Heart left ventricle (tissue), 16 donors: ENCODE data around the gene SHISAL2A. TPM values are rescaled to one million over a fixed set of nuclear protein-coding genes. Genes with fewer than 3 reads are reported as not detected.

Experiments used
- ATAC-seq, 4 donors: fragments of 200-7000 bp; cut with Tn5 transposase; one replicate each; pipeline ENCODE4 v1.9.1; 2020 to 2022; ENCODE audit warnings: moderate library complexity in 4 of 4, mild to moderate bottlenecking in 3 of 4, moderate number of reproducible peaks in 1 of 4
- DNase-seq, 5 donors: peaks; one replicate each; pipeline ENCODE4 v3.0.0-alpha.2; 2020
- H3K27ac ChIP-seq, 12 donors: fragments of 200-600 bp; sonication (generic) in 4 of 12; one replicate each; pipeline versions ENCODE4 v1.5.0 to v1.8.0; 2016 to 2022; ENCODE audit warnings: mild to moderate bottlenecking in 2 of 12
- H3K27me3 ChIP-seq, 9 donors: fragments of 200-600 bp; sonication (generic) in 2 of 9; one replicate each; pipeline versions ENCODE4 v1.5.1 to v1.8.0; 2016 to 2022; ENCODE audit warnings: mild to moderate bottlenecking in 3 of 9
- H3K36me3 ChIP-seq, 9 donors: fragments of 200-600 bp; sonication (generic) in 2 of 9; one replicate each; pipeline versions ENCODE4 v1.5.0 to v1.8.0; 2018 to 2022; ENCODE audit warnings: mild to moderate bottlenecking in 2 of 9
- H3K4me1 ChIP-seq, 12 donors: fragments of 200-600 bp; sonication (generic) in 4 of 12; one replicate each; pipeline versions ENCODE4 v1.5.0 to v1.8.0; 2016 to 2022; ENCODE audit warnings: mild to moderate bottlenecking in 3 of 12
- H3K4me3 ChIP-seq, 12 donors: fragments of 200-600 bp; sonication (generic) in 4 of 12; one replicate each; pipeline versions ENCODE4 v1.5.0 to v1.8.0; 2017 to 2022; ENCODE audit warnings: mild to moderate bottlenecking in 9 of 12, moderate library complexity in 4 of 12
- H3K9me3 ChIP-seq, 12 donors: fragments of 200-600 bp; sonication (generic) in 4 of 12; one replicate each; pipeline versions ENCODE4 v1.5.0 to v1.8.0; 2016 to 2022; ENCODE audit warnings: mild to moderate bottlenecking in 1 of 12
- POLR2A ChIP-seq, 2 donors: fragments of 450-650 bp; IDR thresholded peaks; one replicate each; pipeline ENCODE4 v1.6.1; 2017; ENCODE audit warnings: antibody characterized with exemption in 2 of 2, mild to moderate bottlenecking in 2 of 2, moderate library complexity in 2 of 2
- WGBS, 4 donors: extraction: QIAGEN DNeasy Blood & Tissue Kit in 2 of 4; methylation state at CpG; one replicate each; pipeline versions ENCODE4 v1.1.5 to v1.1.7; 2013 to 2018; 5-methylcytosine and 5-hydroxymethylcytosine counted together
- intact Hi-C, 10 donors: fragments of 100-400 bp; cut with DNase I; formaldehyde crosslinking; loops; one replicate each; pipeline versions ENCODE4 v1.11.1 to v1.14.2; 2022
- polyA plus RNA-seq, 2 donors: library from polyadenylated mRNA; stranded (reverse); fragments of 200-250 nt; gene quantifications; one replicate each; pipeline ENCODE4 v1.2.3, GENCODE V29; 2013
- total RNA-seq, 9 donors: library from RNA; depleted of rRNA in 2 of 9; stranded (reverse); fragments of >200 nt in 2 of 9; fragmentation: NEBNext Ultra II Directional in 3 of 9; extraction: Animal tissue kit (Norgen Biotek cat#: 25700) in 3 of 9; gene quantifications; one replicate each; pipeline versions ENCODE4 v1.1.0 to v1.2.4, GENCODE V29; 2016 to 2023
- TF ChIP-seq, protein P1 (sequence below), 12 donors: fragments of 200-600 bp; sonication (generic) in 4 of 12; IDR thresholded peaks; one replicate each; pipeline versions ENCODE4 v1.5.0 to v1.8.0; 2018 to 2022; ENCODE audit warnings: antibody characterized with exemption in 12 of 12, mild to moderate bottlenecking in 5 of 12
- donor health status: ischemic (EF 13 %, LVEDD 7.1; RV severe dilation, severe dysfunction).
- donor health status: healthy with polysubstance abuse.
- donor health status: DM: no; HTN: yes; CAD: no.
- donor health status: DM: no; HTN: no; CAD: no.
- donor health status: ischemic (EF 25% LVEDD 6.9; RV normal size, moderate dysfunction).
- donor health status: ischemic (EF 25% LVEDD 5.7; RV mildly dilated, moderate dysfunction).
- donor health status: healthy.
- donor health status: DM: yes; HTN: yes; CAD: no.
- donor health status: ischemic (EF 35%, LVEDD 5.7; RV mildly dilated, moderate dysfunction).
- donor health status: nonischemic (EF 11% LVEDD 7.7; RV severe dilation, severe dysfunction).
- donor health status: DM: yes; HTN: yes; CAD: no.
- donor health status: PGD.
- donor health status: ischemic (EF 29% LVEDD 5.4; RV normal size, mild dysfunction).
- donor health status: nonischemic (EF 23%, LVEDD 6.1; RV moderate dilation, normal function).

Gene SHISAL2A
- total and polyA plus RNA-seq, 11 donors, result 0.08 to 0.64 TPM; not detected in 9

DNA sequence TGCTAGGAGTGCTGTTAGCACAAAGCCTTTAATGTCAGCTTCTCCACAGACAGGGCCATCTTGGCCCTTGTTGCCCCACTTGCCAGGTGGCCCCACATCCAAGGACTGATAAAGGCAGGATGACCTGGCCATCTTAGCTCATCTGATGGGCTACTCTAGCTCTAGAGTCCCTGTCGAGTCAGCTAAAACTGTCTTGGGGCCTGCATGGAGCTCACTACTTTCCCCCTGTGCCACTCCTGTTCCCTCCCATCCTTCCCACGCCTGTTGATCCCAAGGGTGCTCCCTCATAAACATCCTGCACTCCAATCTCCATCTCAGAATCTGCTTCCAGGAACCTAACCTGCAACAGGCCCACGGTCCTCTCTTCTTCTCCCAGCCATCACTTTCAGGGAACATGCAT is 31.4 kb upstream of the SHISAL2A start:
- Histone ChIP-seq H3K27me3 (no peaks in the 10 kb centered on the region), H3K9me3 (no peaks in the 10 kb centered on the region), H3K36me3 (peaks cover 0 to 8% (median 1%) of the 10 kb centered on the region in 9 donors), H3K27ac (peak overlapping the region in 8 of 12 donors; percentile 69 to 90 (median 84)), H3K4me1 (peaks cover 0 to 37% (median 24%) of the 10 kb centered on the region in 12 donors), H3K4me3 (peak overlapping the region in 10 of 12 donors; percentile 54 to 74 (median 66))
- no peak for ATAC-seq
- WGBS, 4 donors, result 61 to 74% (median 68%) methylated on average over 3 of the region's 3 CpGs
- no peak for DNase-seq
- TF ChIP-seq POLR2A (IDR thresholded peaks at IDR 0.05), result no peak
- TF ChIP-seq, protein P1, sequence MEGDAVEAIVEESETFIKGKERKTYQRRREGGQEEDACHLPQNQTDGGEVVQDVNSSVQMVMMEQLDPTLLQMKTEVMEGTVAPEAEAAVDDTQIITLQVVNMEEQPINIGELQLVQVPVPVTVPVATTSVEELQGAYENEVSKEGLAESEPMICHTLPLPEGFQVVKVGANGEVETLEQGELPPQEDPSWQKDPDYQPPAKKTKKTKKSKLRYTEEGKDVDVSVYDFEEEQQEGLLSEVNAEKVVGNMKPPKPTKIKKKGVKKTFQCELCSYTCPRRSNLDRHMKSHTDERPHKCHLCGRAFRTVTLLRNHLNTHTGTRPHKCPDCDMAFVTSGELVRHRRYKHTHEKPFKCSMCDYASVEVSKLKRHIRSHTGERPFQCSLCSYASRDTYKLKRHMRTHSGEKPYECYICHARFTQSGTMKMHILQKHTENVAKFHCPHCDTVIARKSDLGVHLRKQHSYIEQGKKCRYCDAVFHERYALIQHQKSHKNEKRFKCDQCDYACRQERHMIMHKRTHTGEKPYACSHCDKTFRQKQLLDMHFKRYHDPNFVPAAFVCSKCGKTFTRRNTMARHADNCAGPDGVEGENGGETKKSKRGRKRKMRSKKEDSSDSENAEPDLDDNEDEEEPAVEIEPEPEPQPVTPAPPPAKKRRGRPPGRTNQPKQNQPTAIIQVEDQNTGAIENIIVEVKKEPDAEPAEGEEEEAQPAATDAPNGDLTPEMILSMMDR (IDR thresholded peaks at IDR 0.05), result no peak
- intact Hi-C loops, result loop anchor here in 6 of 10 donors (5.0 to 10.0 kb wide), 3 partner anchors 44 to 49 kb away; partner anchors contain the start of gene TUT4 (in 4 of the 6)

DNA sequence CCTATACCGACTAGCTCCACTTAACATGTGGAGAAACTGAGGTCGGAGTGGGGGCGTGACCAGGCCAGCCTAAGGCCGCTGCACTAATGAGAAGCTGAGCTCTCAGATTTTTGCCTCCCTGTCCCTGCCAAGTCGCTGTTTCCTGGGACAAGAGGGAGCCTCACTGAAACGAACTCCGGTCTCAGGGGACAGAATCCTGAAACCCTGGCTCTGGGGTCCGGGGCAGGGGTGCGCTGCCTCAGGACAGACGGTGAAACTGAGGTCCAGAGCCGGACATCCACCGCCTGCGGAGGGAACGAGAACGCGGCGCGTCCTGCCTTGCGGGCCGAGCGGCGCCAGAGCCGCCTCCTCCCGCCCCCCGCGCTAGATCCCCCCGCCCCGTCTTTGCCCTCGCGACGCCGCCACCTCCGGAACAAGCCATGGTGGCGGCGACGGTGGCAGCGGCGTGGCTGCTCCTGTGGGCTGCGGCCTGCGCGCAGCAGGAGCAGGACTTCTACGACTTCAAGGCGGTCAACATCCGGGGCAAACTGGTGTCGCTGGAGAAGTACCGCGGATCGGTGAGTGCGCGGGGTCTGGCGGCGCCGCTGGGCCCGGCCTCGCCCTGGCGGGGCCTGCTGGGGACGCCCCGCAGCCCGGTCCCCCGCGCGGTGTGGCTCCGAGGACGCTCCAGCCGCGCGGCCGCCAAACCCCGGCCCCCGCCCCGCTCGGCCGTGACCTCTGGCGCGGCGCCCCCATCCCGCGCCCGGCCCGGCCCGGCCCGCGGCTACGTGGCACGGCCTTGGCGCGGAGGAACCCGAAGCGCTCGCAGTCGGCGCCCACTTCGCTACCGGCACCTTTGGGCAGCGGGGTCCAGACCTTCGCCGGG is 30.7 kb upstream of the SHISAL2A start, which contains the start of gene GPX7:
GPX7 (plus strand) TSS at position 381 of the 865 bp plus-strand sequence; CDS start at position 420, 39 bp downstream.
- Histone ChIP-seq H3K4me3 (peak within 1 kb of the TSS; percentile 19 to 74 (median 66)), H3K9me3 (no peaks in the 10 kb centered on the region), H3K4me1 (peaks cover 0 to 37% (median 24%) of the 10 kb centered on the region in 12 donors), H3K36me3 (peaks cover 0 to 15% (median 8%) of the 10 kb centered on the region in 9 donors), H3K27me3 (no peaks in the 10 kb centered on the region), H3K27ac (peak within 1 kb of the TSS; percentile 69 to 90 (median 82))
- intact Hi-C loops, result loop anchor here in 8 of 10 donors (2.0 to 10.0 kb wide), 5 partner anchors 45 to 85 kb away; partner anchors contain the start of gene TUT4 (in 6 of the 8)
- 1 to 2% (median 2%) methylated on average over 20 to 97 of the region's 97 CpGs for WGBS, 4 donors
- ATAC-seq (peak; percentile 16 to 71 (median 64)), DNase-seq (peak; percentile 47 to 75 (median 59))
- no peak for TF ChIP-seq POLR2A (IDR thresholded peaks at IDR 0.05)
- TF ChIP-seq, protein P1 (IDR thresholded peaks at IDR 0.05), result peak in 1 of 12 donors; percentile 11

DNA sequence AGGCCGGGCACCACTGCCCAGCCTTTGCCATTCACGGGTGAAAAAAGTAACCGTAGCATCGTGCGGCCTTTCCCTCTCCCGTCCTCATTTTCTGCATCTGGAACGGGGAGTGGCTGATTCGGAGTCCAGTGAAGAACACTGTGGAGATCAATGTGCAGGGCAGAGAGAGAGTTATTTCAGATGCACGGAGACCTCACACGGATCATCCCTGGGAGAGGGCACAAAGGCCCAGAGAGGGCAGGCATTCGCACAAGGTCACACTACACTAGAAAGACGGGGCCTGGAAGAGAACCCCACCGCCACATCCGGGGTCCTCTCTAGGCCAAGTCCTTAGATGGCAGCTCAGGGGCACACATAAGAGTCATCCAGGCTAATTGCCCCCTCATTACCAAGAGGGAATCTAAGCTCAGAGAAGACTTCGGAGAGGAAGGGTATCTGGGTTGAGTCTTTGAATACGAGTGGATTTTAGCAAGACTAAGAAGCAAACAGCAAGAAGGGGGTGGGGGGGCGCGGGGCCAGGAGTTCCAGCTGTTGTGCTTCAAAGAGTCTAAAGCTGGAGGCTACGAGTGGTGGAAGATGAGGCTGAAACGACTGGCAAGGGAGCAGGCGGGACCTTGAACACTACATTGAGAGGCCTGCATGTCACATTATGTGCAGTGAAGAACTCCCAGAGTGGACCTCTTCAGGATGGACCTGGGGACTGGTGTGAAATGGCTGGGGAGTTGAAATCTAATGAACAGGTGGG is 29.9 kb upstream of the SHISAL2A start:
- Histone ChIP-seq H3K9me3 (no peaks in the 10 kb centered on the region), H3K36me3 (peaks cover 0 to 23% (median 16%) of the 10 kb centered on the region in 9 donors), H3K27me3 (no peaks in the 10 kb centered on the region), H3K27ac (peak overlapping the region; percentile 69 to 90 (median 82)), H3K4me3 (peak overlapping the region; percentile 19 to 74 (median 66)), H3K4me1 (peaks cover 0 to 37% (median 24%) of the 10 kb centered on the region in 12 donors)
- ATAC-seq, result peak; percentile 10 to 30 (median 18)
- 39 to 49% (median 43%) methylated on average over 16 to 21 of the region's 21 CpGs for WGBS, 4 donors
- TF ChIP-seq, protein P1 (IDR thresholded peaks at IDR 0.05), result no peak
- TF ChIP-seq POLR2A (IDR thresholded peaks at IDR 0.05), result no peak
- intact Hi-C loops, result loop anchor here in 8 of 10 donors (2.0 to 10.0 kb wide), 5 partner anchors 46 to 84 kb away; partner anchors contain the start of gene TUT4 (in 6 of the 8)
- no peak for DNase-seq
